TTC549 (cell line): Measurements from ENCODE around the gene TENT5C.

Experiments used
- FAIRE-seq: peaks from 2 replicates; lab custom pipeline; 2012; peaks lifted over from hg19 to GRCh38; lab: Jason Lieb, UNC

TENT5C gene

GRCh38 chr1:117592155-117592554 lies 13.7 kb upstream of the TENT5C start:
- FAIRE-seq, result no peak

DNA sequence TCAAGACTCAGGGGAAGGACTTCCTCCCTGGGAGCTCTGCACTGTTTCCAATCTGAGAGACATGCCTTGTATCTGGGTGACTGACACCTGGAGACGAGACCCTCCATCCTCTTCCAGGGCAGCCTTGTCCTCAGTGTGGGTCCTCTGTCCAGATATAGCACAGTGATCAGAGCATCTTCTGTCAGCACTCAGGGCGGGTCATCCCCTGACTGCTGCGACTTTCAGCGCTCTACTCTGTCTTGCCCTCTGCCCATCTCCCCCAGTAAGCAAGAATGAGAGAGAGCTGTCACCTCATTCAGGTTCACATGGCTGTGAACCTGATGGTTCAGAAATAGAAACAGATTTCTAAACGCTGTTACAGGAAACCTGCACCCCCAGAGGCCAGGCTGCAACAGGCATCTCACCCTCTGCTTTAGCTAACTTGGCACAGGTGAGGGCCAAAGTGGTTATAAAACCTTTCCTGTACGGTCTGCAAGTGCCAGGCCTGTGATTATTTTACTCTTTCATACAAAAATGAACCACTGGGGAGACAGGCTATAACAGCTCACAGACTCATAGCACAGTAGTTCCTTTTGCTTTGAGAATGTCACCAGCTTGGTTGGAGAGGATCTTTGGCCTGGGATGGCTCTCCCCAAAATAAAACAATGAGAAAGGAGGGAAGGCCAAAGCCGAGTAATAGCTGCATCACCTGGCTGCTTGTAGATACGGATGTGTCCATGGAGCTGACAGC lies 11.4 kb upstream of the TENT5C start:
- no peak for FAIRE-seq

GRCh38 chr1:117596023-117596720 lies 9.7 kb upstream of the TENT5C start:
- no peak for FAIRE-seq

GRCh38 chr1:117598489-117598888 lies 7.4 kb upstream of the TENT5C start:
- no peak for FAIRE-seq

GRCh38 chr1:117599286-117600221 lies 6.3 kb upstream of the TENT5C start:
- FAIRE-seq, result no peak

DNA sequence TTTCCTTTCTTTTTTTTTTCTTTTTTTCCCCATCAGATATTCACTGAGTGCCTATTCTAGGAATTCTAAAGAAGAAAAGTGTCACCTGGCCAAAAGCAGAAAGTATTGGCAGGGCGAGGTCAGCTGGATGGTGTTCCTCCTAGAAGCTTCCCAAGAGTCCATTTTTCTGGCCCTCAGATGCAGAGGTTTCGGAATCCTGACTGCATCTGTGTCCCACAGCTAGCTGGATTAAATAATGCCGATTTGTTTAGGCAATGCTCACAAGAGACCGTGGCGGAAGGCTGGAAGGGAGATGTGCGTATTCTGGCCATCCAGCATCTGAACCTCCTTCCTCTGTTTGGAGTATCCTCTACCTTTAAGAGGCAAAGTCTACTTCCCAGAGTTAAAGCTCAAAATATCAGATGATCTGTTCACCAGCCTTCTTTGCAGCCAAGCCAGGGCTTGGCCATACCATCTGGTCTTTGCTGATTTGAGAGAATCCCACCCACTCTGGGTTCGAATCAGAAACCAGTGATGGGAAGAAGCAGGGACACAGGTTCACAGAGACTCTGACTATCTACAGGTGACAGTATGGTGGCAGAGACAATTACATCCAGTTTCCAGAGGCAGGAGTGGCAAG lies 5.4 kb upstream of the TENT5C start:
- no peak for FAIRE-seq

DNA sequence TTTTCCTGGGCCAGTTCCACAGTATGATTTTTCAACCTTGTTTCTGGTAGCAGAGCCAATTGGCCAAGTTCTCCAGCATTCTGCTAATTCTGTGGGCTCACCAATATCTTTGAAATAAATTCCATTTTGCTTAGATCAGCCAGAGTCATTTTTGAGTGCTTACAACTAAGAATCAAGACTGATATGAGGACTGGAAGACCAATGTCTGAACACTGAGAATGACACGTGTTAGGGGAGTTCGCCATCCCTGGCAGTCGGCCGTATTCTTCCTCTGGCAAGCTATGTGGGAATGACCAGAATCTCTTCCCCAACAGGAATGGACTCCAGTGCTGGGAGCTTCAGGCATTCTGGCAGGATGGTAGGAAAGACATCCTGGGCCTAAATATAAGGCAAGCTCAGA lies 4.9 kb upstream of the TENT5C start:
- FAIRE-seq, result no peak

DNA sequence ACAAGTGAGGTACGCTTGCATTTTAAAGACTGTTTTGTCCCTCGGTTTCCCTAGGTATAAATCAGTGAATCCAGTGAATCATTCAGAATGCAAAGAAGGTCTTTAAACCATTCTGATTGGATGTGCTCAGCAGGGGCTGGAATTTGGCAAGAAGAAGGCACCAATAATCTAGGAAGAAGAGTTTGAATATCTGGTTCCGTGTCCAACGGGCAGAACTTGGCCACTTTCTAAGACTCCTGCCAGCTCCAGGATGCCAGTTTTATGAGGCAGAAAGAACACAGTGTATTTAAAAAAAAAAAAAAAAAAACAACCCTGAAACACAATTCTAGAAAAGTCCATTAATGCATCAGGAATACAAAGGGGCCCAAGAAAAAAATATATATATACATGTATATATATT lies 3.0 kb upstream of the TENT5C start:
- FAIRE-seq, result no peak

DNA sequence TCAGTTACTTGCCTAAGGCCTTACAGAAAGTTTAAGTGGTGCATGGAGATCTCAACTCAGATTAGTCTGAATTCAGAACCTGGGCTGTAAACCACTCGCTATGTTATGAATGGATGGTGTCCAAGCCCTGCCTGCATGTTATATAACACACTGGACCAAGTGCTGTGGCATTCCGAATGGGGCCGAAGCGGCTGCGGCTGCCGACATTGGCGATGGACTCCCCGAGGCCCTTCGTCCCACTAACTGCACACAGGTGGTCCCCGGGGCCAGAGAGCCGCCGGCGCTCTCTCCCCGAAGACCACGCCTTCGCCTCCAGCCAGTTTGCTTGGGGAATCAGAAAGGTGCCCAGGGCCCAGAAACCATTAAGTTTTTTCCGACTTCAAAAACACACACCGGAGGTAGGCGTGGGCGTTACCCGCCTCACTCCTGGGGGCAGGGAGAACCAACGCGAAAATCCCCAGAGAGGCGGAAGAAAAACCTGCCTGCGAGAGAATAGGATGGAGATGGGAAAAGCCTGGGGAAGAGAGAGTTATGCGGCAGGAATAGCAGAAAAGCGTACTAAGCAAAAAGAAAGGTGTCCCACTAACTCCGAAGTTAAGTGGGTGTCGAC lies 579 bp upstream of the TENT5C start:
- FAIRE-seq, result no peak

DNA sequence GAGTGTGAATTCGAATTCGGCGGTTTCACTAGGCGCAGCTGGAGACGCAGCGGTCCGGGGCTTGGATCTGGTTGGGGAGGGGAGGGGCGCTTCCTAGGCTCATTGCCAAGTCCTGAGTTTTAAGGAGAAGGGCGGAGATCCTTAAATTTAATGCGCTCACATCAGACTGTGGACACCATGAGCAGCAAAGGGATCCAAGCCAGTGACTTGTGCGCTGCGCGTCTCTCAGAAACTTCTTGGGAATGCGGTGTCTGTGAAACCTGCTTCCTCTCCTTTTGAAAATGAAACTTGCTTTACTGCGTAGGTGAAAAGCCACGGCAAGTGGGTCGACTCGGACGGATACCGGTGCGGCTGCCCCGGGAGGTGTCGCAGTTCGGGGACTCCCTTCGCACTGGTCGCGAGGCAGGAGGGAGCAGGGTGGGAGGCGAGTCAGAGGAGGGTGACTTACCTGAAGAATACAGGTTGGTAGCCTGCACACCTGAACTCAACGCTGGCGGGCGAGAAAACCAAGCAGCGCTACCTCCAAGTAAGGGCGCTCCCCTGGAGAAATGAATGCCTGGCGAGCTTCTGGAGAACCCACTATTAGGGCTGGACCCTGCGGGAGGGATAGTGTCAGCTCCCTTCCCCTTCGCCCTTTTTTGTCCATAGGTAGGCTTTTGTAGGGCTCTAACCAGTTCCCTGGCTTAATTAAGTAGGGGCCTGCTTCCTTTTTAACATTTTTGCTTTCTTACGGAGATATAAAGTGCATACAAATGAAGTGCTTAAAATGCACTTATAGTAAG lies 992 bp downstream of the TENT5C start:
- no peak for FAIRE-seq

DNA sequence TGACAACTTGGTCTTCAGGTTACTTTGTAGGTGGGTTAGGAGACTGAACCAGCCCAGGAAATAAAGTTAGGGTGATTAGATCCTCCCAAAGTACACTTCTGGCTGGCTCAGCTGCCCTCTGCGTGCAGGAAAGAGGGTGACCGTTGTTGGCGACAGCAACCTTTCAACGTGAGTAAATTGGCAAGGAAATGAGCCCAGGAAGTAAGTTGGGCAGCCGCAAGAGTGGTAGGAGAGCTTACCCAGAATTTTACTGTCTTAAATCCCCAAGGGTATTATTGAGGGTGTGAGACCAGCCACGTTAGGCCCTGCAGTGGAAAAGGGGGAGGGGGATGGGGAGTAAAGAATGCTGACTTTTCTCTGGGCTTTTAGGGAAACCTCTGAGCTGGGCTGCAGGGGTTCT lies 1.6 kb downstream of the TENT5C start:
- FAIRE-seq, result no peak

GRCh38 chr1:117608115-117608615 lies 2.3 kb downstream of the TENT5C start:
- no peak for FAIRE-seq

GRCh38 chr1:117608758-117609157 lies 2.9 kb downstream of the TENT5C start:
- no peak for FAIRE-seq

- FAIRE-seq, result no peak
These were observed 3.6 kb downstream of the TENT5C start for GRCh38 chr1:117609471-117609911.

DNA sequence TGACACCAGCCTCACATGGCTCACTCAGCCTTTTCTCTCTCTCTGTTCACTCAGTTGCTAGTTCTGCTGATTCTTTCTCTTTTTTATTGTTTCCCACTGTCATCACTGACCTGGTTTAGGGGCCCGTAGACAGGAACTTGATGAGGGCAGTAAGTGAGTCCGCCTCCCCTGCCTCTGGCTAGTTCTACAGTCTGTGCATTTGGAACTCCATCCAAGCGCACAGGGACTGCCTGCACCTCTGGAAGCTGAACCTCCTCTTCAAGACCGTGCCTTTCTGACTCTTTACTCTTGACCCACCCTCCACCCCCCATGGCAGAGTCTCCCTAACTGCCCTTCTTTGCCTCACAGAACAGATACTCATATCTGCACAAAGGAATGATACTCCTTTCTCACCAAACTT lies 4.2 kb downstream of the TENT5C start:
- no peak for FAIRE-seq

DNA sequence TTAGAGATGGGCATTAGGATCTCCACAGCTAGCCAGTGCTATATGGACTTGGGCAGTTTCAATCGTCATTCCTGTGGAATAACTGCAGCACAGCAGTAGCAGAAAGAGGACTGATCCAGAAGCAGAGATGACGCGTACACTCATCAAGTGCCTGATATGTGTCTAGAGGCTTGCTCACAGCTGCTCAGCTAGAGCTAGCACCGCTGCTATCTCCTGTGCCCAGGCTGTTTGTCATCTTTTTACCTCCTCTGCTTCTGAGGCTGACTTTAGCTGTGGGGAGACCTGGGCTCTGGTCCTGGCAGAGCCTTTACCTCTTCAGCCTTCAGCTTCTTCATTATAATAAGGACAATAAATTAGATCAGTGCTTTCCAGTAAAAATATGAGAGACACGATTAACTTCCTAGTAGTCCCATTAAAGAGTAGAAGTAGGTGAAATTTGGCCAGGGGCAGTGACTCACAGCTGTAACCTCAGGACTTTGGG lies 5.3 kb downstream of the TENT5C start:
- FAIRE-seq, result no peak

DNA sequence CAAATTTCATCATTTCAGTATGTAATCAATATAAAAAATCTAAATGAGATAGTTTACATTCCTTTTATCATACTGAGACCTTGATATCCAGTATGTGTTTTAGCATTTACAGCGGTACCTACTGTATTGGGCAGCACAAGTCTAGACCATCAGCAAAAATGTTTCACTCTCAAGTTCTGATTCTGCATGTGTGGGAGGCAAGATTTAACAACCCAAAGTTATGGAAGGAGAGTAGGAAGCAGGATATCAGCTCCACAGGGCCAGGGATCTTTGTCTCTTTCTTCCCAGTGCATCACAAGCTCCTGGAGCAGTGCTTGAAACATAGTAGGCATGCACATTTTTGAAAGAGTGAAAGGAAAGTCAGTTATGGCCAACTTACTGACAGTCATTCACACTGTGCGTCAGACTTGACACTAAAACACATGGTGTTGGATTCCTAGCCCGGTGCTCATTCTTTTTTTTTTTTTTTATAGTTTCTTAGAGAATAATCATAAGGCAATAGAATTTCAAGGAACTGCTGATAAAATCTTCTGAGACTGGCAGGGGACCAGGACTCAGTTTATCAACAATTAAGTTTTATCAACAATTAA lies 6.1 kb downstream of the TENT5C start:
- no peak for FAIRE-seq

- FAIRE-seq, result no peak
These were observed 6.8 kb downstream of the TENT5C start for GRCh38 chr1:117612517-117613248.

- no peak for FAIRE-seq
These were observed 7.6 kb downstream of the TENT5C start for GRCh38 chr1:117613249-117613968.
